ENCODE measurements around the gene TMEM164.

Gene TMEM164

DNA sequence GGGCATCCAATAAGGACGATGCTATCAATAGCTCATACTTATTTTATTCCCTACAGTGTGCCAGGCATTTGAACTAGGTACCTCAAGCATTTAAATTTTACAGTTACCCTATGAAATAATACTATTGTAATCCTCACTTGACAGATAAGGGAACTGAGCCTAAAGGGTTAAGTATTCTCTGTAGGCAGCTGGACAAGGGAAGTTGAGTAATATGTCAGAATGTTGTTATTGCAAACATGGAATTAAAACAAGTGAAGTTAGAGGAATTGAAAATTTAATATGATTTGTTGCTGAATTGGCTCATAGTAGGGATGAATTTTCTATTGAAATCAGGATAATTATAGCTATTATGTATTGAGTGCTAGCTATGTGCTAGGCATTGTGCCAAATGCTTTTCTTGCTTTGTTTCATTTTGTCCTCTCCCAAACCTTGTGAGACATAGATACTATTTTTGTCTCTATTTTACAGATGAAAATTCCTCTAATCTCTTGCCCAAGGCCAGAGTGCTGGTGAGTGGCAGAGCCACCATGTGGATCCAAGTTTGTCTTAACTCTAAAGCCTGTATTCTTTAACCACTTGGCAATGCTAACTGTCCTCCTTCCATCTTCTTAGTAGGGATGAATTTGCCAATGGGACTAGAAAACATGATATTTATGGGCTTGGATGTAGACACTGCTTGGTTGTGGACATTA lies 58.1 kb downstream of the TMEM164 start:
- TF ChIP-seq CTBP1 (IDR thresholded peaks at IDR 0.05; ENCODE audit: borderline replicate concordance), result no peak
- no peak for TF ChIP-seq LEF1 (IDR thresholded peaks at IDR 0.05; ENCODE audit: borderline replicate concordance)
- TF ChIP-seq SP1 (IDR thresholded peaks at IDR 0.05), result no peak
- no peak for TF ChIP-seq SUZ12 (IDR thresholded peaks at IDR 0.05)
- no peak for TF ChIP-seq ELF4 (IDR thresholded peaks at IDR 0.05)
- TF ChIP-seq L3MBTL2 (conservative IDR thresholded peaks at IDR 0.05), result no peak
- no peak for TF ChIP-seq HDGF (IDR thresholded peaks at IDR 0.05; ENCODE audit: borderline replicate concordance)
- TF ChIP-seq FOXK2 (IDR thresholded peaks at IDR 0.05), result no peak
- TF ChIP-seq FOXA1 (IDR thresholded peaks at IDR 0.05), result no peak
- ChIA-PET CTCF (no interaction called here), POLR2A (interaction anchor here (1.0 kb wide), 1 partner anchor 7 kb away, joined by 3 read pairs; no protein-coding TSS in a partner anchor)
- DNase-seq (ENCODE audit: extremely low spot score), result no peak

DNA sequence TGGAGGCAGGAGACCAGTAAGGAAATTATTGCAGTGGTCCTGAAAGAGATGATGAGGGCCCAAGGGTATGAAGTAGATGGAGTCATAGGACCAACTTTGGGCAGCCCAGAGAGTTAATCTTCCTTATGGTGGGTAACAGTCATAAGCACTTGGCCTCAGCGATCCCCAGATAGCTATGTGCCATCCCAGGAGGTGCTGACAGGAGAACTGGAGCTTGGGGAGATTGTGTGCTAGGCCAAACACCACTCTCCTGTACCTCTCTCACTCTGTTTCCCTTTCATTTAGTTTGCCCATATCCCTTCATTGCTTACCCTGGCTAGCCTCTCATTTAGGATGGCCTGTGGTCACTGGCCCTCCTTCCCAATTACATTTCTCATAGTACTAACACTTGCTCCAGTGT lies 60.0 kb downstream of the TMEM164 start:
- no peak for TF ChIP-seq TARDBP (IDR thresholded peaks at IDR 0.05)

DNA sequence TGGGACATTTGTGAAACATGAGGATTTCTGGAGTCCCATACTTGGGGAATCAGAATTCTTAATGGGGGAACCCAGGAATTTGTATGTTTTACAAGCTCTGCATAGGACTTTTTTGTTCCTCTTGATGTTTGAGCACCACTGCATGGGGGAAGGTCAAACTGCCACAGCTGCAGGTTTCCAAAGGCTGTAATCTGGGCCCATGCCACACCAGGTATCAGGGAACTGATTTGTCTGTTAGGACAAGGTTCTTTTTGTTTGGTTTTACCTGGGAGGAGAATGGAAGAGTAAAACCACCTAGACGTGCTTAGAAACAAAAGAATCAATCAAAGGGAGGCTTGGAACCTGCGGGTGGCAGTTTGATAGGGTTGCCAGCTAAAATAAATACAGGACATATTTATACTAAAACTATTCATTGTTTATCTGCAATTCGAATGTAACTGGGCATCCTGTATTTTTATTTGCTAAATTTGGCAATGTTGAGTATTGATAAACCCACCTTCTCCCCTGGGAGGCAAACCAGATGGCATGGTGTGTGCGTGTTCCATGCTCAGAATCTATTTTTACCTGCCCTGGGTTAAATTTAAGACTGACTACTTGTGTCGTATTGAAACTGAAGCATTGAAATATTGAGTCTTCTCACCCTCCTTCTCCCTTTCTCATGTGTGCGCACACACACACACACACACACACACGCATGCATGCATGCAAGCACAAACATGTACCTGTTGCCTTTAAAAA lies 63.7 kb downstream of the TMEM164 start:
- CTCF ChIA-PET, result no interaction called here
- no peak for DNase-seq (ENCODE audit: extremely low spot score)
- TF ChIP-seq ARNT (IDR thresholded peaks at IDR 0.05) (no peak), CTBP1 (IDR thresholded peaks at IDR 0.05; ENCODE audit: borderline replicate concordance) (no peak), L3MBTL2 (conservative IDR thresholded peaks at IDR 0.05) (no peak), LEF1 (IDR thresholded peaks at IDR 0.05; ENCODE audit: borderline replicate concordance) (no peak), ZNF384 (IDR thresholded peaks at IDR 0.05) (no peak), SP1 (IDR thresholded peaks at IDR 0.05) (no peak), FOXA1 (IDR thresholded peaks at IDR 0.05) (no peak), BHLHE40 (IDR thresholded peaks at IDR 0.05; ENCODE audit: borderline replicate concordance) (no peak)
- POLR2A ChIA-PET, result no interaction called here

More for the DNA sequence above, 60.0 kb downstream of the TMEM164 start:
- ChIA-PET CTCF (interaction anchor here (0.5 kb wide), 1 partner anchor 46 kb away, joined by 3 read pairs; no protein-coding TSS in a partner anchor), POLR2A (no interaction called here)
- no peak for DNase-seq (ENCODE audit: extremely low spot score)

DNA sequence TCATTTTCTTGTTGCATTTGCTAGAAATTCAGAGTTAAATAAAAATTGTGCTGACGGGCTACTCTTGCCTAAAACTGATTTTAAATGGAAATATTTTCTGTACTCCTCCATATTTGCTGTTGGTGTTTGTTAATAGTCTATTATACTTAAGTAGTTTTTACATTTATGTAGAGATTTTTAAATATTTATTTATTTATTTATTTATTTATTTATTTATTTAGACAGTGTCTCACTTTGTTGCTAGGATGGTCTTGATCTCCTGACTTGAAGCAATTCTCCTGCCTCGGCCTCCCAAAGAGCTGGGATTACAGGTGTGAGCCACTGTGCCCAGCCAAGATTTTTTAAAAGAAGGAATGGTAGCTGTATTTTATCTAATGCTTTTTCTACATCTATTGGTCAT lies 68.1 kb downstream of the TMEM164 start:
- TF ChIP-seq SP1 (IDR thresholded peaks at IDR 0.05), result no peak
- no peak for TF ChIP-seq CTBP1 (IDR thresholded peaks at IDR 0.05; ENCODE audit: borderline replicate concordance)
- no peak for TF ChIP-seq LEF1 (IDR thresholded peaks at IDR 0.05; ENCODE audit: borderline replicate concordance)
- no peak for TF ChIP-seq ZNF384 (IDR thresholded peaks at IDR 0.05)
- TF ChIP-seq FOXM1 (IDR thresholded peaks at IDR 0.05; ENCODE audit: borderline replicate concordance), result no peak
- no peak for TF ChIP-seq TARDBP (IDR thresholded peaks at IDR 0.05)
- no peak for TF ChIP-seq BHLHE40 (IDR thresholded peaks at IDR 0.05; ENCODE audit: borderline replicate concordance)
- no peak for TF ChIP-seq NFRKB (IDR thresholded peaks at IDR 0.05)
- TF ChIP-seq ARNT (IDR thresholded peaks at IDR 0.05), result no peak
- TF ChIP-seq L3MBTL2 (conservative IDR thresholded peaks at IDR 0.05), result no peak
- TF ChIP-seq ELF4 (IDR thresholded peaks at IDR 0.05), result no peak
- TF ChIP-seq, protein P1, sequence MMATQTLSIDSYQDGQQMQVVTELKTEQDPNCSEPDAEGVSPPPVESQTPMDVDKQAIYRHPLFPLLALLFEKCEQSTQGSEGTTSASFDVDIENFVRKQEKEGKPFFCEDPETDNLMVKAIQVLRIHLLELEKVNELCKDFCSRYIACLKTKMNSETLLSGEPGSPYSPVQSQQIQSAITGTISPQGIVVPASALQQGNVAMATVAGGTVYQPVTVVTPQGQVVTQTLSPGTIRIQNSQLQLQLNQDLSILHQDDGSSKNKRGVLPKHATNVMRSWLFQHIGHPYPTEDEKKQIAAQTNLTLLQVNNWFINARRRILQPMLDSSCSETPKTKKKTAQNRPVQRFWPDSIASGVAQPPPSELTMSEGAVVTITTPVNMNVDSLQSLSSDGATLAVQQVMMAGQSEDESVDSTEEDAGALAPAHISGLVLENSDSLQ (IDR thresholded peaks at IDR 0.05), result no peak
- no peak for TF ChIP-seq HDGF (IDR thresholded peaks at IDR 0.05; ENCODE audit: borderline replicate concordance)
- no peak for TF ChIP-seq FOXA1 (IDR thresholded peaks at IDR 0.05)
- ChIA-PET CTCF (no interaction called here), POLR2A (no interaction called here)

DNA sequence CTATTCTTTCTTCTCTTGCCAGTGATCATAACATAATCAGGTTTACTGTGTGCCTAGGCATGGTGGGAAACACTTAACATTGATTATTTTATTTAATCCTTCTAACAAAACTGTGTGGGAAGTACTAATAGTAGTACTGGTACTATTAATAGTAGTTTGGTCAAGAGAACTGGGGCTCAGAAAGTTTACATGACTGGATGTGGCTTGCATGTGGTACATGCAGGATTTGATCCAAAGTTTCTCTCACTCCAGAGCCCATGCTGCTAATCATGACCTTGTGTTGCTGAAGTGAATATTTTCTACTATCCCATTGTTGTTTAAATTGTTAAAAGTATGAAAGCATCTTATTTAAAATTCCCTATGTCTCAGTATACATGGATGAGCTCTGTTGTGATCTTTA lies 78.4 kb downstream of the TMEM164 start:
- ChIA-PET CTCF (no interaction called here), POLR2A (no interaction called here)
- no peak for DNase-seq (ENCODE audit: extremely low spot score)

More for the DNA sequence above, 68.1 kb downstream of the TMEM164 start:
- no peak for DNase-seq (ENCODE audit: extremely low spot score)

DNA sequence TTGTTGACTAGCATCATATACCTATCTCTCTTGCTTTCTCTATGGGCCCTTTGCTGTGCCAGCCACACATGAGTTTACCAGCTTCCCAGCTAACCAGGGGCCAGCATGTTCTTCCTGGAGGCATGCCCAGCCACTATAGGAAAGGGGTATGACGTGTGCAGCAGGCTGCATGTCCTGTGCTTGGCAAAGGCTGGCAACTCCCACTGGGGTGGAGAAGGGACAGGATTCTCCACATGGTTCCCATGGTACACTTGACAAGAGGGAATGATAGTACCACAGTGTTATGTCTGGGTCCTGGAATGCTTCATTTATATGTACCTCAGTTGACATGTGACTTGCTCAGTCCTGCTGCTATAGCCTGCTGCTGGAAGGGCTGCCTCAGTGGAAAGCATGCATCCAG lies 78.8 kb downstream of the TMEM164 start:
- ChIA-PET CTCF (no interaction called here), POLR2A (no interaction called here)
- no peak for DNase-seq (ENCODE audit: extremely low spot score)
- TF ChIP-seq ARNT (IDR thresholded peaks at IDR 0.05) (0 out of 2 replicates have a peak, but pooled peaks have one; percentile 2), ZNF384 (IDR thresholded peaks at IDR 0.05) (no peak), TARDBP (IDR thresholded peaks at IDR 0.05) (no peak)

More for the DNA sequence above, 78.4 kb downstream of the TMEM164 start:
- TF ChIP-seq, protein P1 (IDR thresholded peaks at IDR 0.05), result no peak
- TF ChIP-seq LEF1 (IDR thresholded peaks at IDR 0.05; ENCODE audit: borderline replicate concordance), result no peak

DNA sequence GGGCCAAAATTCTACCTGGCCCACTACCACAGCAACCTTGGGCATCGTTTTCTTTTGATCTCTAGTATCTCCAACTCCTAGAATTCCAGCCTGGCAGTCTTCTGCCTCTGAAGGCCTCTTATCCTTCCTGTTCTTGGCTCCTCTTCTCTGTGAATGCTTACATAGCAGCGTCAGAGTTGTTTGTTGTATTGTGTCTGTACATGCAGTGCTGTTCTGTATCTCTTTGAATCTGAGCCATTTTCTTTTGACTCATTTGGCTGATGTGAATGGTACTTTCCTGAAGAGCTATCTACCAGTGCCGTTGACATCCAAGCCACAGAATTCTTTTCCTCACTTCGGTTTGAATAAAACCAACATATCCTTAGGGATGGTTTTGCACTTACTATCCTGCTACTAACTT lies 79.2 kb downstream of the TMEM164 start:
- ChIA-PET POLR2A (no interaction called here), CTCF (no interaction called here)
- TF ChIP-seq BHLHE40 (IDR thresholded peaks at IDR 0.05; ENCODE audit: borderline replicate concordance) (no peak), ZNF384 (IDR thresholded peaks at IDR 0.05) (no peak), FOXA1 (IDR thresholded peaks at IDR 0.05) (no peak), ELF4 (IDR thresholded peaks at IDR 0.05) (no peak), FOXM1 (IDR thresholded peaks at IDR 0.05; ENCODE audit: borderline replicate concordance) (no peak), TARDBP (IDR thresholded peaks at IDR 0.05) (no peak), FOXK2 (IDR thresholded peaks at IDR 0.05) (no peak)
- TF ChIP-seq, protein P1 (IDR thresholded peaks at IDR 0.05), result no peak
- no peak for DNase-seq (ENCODE audit: extremely low spot score)

All from HEK293T (cell line).